Tibial nerve (tissue), 4 donors: Measurements from ENCODE around the gene CST7.

Experiments used
- CTCF ChIP-seq, 5 experiments: fragments of 200-600 bp in 3 of 5; fragments of 450-650 bp in 2 of 5; sonication (generic) in 3 of 5; IDR thresholded peaks; one replicate each; pipeline ENCODE4 v1.5.1; 2016 to 2019; ENCODE audit warnings: antibody characterized with exemption in 5 of 5, mild to moderate bottlenecking in 3 of 5, moderate library complexity in 2 of 5
- EP300 ChIP-seq, 2 donors: sonication (generic); formaldehyde crosslinking; IDR thresholded peaks; one replicate each; pipeline ENCODE4 v1.6.1; 2017; ENCODE audit warnings: antibody characterized with exemption in 2 of 2, mild to moderate bottlenecking in 1 of 2
- POLR2A ChIP-seq, 2 donors: fragments of 450-650 bp; IDR thresholded peaks; one replicate each; pipeline ENCODE4 v1.6.1; 2017; ENCODE audit warnings: antibody characterized with exemption in 2 of 2, mild to moderate bottlenecking in 2 of 2, moderate library complexity in 2 of 2

- TF ChIP-seq CTCF (IDR thresholded peaks at IDR 0.05) (no peak), POLR2A (IDR thresholded peaks at IDR 0.05) (no peak), EP300 (IDR thresholded peaks at IDR 0.05) (no peak)
Observed at GRCh38 chr20:24914388-24915241, 34.5 kb upstream of the CST7 start.
